Adrenal gland (tissue), 12 donors: ENCODE data around the gene CFAP410. TPM values are rescaled to one million over a fixed set of nuclear protein-coding genes. Genes with fewer than 3 reads are reported as not detected.

ENCODE experiments used
- DNase-seq, 7 donors: peaks; one replicate each; pipeline ENCODE4 v3.0.0-alpha.2; 2019 to 2020
- H3K27ac ChIP-seq, 5 donors: fragments of 200-600 bp; sonication (generic) in 4 of 5; 1 replicate in 3 of 5; 2 replicates in 2 of 5; pipeline versions ENCODE4 v1.5.1 to v1.8.0; 2016 to 2020; ENCODE audit warnings: mild to moderate bottlenecking in 1 of 5
- H3K27me3 ChIP-seq: fragments of 200-600 bp; 2 replicates; pipeline ENCODE4 v1.8.0; 2021
- H3K36me3 ChIP-seq, 2 donors: fragments of 200-600 bp; replicated peaks in 1 of 2; 1 replicate in 1 of 2; 2 replicates in 1 of 2; pipeline versions ENCODE4 v1.5.1 to v1.8.0; 2018 to 2022
- H3K4me1 ChIP-seq, 2 donors: fragments of 200-600 bp; replicated peaks in 1 of 2; 1 replicate in 1 of 2; 2 replicates in 1 of 2; pipeline versions ENCODE4 v1.5.1 to v1.8.0; 2018 to 2021
- H3K4me3 ChIP-seq, 4 donors: fragments of 200-600 bp; sonication (generic) in 3 of 4; one replicate each; pipeline ENCODE4 v1.5.1; 2016 to 2018
- H3K9me3 ChIP-seq, 3 donors: fragments of 200-600 bp; sonication (generic) in 1 of 3; replicated peaks in 1 of 3; 1 replicate in 2 of 3; 2 replicates in 1 of 3; pipeline versions ENCODE4 v1.5.1 to v1.8.0; 2016 to 2021
- POLR2A ChIP-seq, 2 donors: fragments of 450-650 bp; IDR thresholded peaks; one replicate each; pipeline ENCODE4 v1.6.1; 2017; ENCODE audit warnings: antibody characterized with exemption in 2 of 2, mild to moderate bottlenecking in 2 of 2, moderate library complexity in 1 of 2
- WGBS, 4 donors: extraction: QIAGEN DNeasy Blood & Tissue Kit in 2 of 4; methylation state at CpG; one replicate each; pipeline versions ENCODE4 v1.1.5 to v1.1.7; 2013 to 2017; 5-methylcytosine and 5-hydroxymethylcytosine counted together
- intact Hi-C, 2 donors: fragments of 100-400 bp; cut with DNase I; formaldehyde crosslinking; loops; one replicate each; pipeline versions ENCODE4 v1.14.1 to v1.15.0; 2022 to 2023
- polyA plus RNA-seq, 3 donors: library from polyadenylated mRNA; stranded (reverse); fragments of 200-250 nt in 2 of 3; fragments of 350-450 nt in 1 of 3; fragmentation: Illumina TruSeq in 1 of 3; extraction: RNeasy Lipid Tissue Mini Kit (QIAGEN cat#74804) in 1 of 3; gene quantifications; one replicate each; pipeline ENCODE4 v1.2.3, GENCODE V29; 2013 to 2014
- total RNA-seq, 9 donors: library from RNA; depleted of rRNA in 4 of 9; stranded (reverse); fragments of >200 nt in 4 of 9; fragments of 120-200 nt in 1 of 9; fragmentation: NEBNext Ultra II Directional in 1 of 9; extraction: Animal tissue kit (Norgen Biotek cat#: 25700) in 1 of 9; gene quantifications; one replicate each; pipeline versions ENCODE4 v1.1.0 to v1.2.4, GENCODE V29; 2013 to 2023
- TF ChIP-seq, protein P1 (sequence below), 6 experiments: fragments of 450-650 bp in 4 of 6; fragments of 200-600 bp in 2 of 6; sonication (generic) in 1 of 6; IDR thresholded peaks; 1 replicate in 5 of 6; 2 replicates in 1 of 6; pipeline versions ENCODE4 v1.5.1 to v1.8.0; 2016 to 2021; ENCODE audit warnings: antibody characterized with exemption in 6 of 6, mild to moderate bottlenecking in 2 of 6, moderate library complexity in 1 of 6
- donor health status: healthy with polysubstance abuse.
- donor health status: Bipolar disorder and iron deficiency.
- donor health status: DM: yes; HTN: yes; CAD: no.
- donor health status: DM: no; HTN: no; CAD: no.
- donor health status: DM: no; HTN: no; CAD: no.
- donor health status: DM: yes; HTN: yes; CAD: no.

Gene CFAP410
- total and polyA plus RNA-seq, 12 donors = 1.4 to 149 (median 37.0) TPM

DNA sequence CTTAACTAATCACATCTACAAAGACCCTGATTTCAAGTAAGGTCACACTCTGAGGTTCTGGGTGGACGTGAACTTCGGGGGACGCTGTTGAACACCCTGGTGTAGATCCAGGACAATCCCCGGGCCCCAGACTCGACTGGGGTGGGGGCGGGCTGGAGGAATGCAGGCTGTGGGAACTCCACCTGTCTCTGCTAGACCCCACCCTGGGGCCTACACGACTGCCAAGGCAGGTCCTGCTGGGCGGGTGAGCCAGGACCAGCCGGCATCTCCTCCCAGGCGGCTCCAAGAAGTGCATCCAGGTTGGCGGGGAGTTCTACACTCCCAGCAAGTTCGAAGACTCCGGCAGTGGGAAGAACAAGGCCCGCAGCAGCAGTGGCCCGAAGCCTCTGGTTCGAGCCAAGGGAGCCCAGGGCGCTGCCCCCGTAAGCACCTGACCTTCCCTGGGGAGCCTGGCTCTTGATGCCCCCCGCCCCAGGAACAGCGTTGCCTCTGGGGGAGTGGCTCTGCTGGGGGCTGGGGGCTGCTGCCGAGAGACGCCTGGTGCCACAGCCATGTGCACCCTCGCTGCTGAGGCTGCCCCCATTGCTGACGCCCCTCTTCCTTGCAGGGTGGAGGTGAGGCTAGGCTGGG is 49.7 kb downstream of the CFAP410 start:
- H3K4me3 ChIP-seq = no peak overlapping the region
- H3K4me1 ChIP-seq = peaks cover 0 to 6% of the 10 kb centered on the region in 2 donors
- intact Hi-C loops = no loop called here
- H3K27ac ChIP-seq = no peak overlapping the region
- DNase-seq = no peak
- H3K36me3 ChIP-seq = no peaks in the 10 kb centered on the region
- peaks cover 18% of the 10 kb centered on the region for H3K27me3 ChIP-seq
- TF ChIP-seq POLR2A (IDR thresholded peaks at IDR 0.05) = no peak
- TF ChIP-seq, protein P1, sequence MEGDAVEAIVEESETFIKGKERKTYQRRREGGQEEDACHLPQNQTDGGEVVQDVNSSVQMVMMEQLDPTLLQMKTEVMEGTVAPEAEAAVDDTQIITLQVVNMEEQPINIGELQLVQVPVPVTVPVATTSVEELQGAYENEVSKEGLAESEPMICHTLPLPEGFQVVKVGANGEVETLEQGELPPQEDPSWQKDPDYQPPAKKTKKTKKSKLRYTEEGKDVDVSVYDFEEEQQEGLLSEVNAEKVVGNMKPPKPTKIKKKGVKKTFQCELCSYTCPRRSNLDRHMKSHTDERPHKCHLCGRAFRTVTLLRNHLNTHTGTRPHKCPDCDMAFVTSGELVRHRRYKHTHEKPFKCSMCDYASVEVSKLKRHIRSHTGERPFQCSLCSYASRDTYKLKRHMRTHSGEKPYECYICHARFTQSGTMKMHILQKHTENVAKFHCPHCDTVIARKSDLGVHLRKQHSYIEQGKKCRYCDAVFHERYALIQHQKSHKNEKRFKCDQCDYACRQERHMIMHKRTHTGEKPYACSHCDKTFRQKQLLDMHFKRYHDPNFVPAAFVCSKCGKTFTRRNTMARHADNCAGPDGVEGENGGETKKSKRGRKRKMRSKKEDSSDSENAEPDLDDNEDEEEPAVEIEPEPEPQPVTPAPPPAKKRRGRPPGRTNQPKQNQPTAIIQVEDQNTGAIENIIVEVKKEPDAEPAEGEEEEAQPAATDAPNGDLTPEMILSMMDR (IDR thresholded peaks at IDR 0.05) = no peak
- no peaks in the 10 kb centered on the region for H3K9me3 ChIP-seq
- WGBS, 4 donors = 80 to 93% (median 87%) methylated on average over 5 to 24 of the region's 24 CpGs

DNA sequence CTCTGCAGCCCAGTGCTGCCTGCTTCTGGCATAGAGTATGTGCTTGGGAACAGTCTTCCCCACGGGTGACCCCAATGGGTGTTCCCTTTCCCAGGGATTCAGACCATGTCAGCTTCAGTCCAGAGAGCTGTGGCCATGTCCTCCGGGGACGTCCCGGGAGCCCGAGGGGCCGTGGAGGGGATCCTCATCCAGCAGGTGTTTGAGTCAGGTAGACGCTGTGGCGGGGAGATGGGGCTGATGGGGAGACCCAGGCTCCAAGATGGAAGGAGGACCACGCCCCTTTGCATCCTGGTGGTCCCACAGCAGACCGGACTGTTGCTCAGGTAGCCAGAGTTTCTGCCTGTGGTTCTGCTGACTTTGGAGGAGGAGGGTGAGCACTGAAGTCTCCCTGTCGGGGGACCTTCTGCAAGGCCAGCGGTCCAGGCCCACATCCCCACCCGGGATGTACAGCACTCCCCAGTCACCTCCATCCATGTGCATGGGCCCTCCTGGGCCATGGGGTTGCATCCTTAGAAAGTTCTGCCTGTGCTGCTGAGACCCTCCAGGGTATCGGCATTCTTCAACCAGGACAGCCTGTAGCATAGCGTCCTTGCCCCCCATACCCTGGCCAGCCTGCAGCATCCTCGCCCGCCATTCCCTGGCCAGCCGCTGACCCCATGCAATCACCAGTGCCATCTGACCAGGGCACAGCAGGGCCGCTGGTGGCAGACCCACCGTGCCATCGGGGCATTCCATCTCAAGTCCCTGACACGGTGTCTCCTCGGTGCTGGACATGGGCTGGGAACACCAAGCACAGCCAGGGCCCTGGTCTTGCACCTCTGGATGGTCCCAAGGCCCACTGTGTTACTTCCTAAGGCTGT is 50.7 kb downstream of the CFAP410 start:
- no peak for TF ChIP-seq POLR2A (IDR thresholded peaks at IDR 0.05)
- TF ChIP-seq, protein P1 (IDR thresholded peaks at IDR 0.05) = no peak
- Histone ChIP-seq H3K27ac (no peak overlapping the region), H3K4me1 (peaks cover 0 to 6% of the 10 kb centered on the region in 2 donors), H3K4me3 (no peak overlapping the region), H3K36me3 (no peaks in the 10 kb centered on the region), H3K27me3 (peaks cover 18% of the 10 kb centered on the region), H3K9me3 (no peaks in the 10 kb centered on the region)
- 81 to 91% (median 87%) methylated on average over 6 to 23 of the region's 23 CpGs for WGBS, 4 donors
- DNase-seq = no peak
- intact Hi-C loops = no loop called here

DNA sequence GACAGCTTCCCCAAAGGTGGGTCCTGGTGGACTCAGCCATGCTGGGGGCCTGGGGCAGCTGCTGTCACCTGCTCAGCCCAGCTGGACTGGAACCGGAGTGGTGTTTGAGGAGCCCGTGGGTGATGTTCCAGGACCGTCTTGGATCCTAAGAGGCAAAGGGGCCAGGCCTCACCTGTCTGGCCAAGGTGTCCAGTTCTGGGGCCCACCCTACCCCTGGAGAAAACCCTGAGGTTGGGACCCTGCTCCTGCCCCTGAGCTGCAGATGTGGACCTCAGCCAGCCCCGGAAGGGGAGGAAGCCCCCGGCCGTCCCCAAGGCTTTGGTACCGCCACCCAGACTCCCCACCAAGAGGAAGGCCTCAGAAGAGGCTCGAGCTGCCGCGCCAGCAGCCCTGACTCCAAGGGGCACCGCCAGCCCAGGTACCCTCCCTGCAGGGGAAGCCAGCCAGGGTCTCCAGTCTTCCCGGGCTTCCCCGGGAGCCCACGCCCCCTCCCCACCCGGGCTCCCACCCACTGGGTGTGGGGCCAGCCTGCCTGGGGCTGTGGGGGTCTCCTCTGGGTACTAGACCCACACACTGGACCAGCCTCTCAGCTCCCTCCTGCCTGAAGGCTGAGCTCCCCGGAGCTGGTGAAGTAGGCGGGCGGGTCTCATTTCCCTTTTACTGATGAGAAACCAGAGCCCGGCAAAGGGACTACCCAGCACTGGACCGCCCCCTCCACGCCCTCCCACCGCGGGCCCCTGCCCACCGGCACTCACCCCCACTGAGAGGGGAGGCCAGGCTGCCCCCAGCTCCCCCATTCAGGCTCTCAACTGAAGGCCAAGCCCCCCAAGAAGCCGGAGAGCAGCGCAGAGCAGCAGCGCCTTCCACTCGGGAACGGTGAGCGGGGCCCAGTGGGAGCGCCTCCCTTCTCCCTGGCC is 52.2 kb downstream of the CFAP410 start:
- Histone ChIP-seq H3K27me3 (peaks cover 18% of the 10 kb centered on the region), H3K36me3 (no peaks in the 10 kb centered on the region), H3K9me3 (no peaks in the 10 kb centered on the region), H3K27ac (no peak overlapping the region), H3K4me1 (peaks cover 0 to 6% of the 10 kb centered on the region in 2 donors), H3K4me3 (no peak overlapping the region)
- intact Hi-C loops = no loop called here
- WGBS, 4 donors = 72 to 81% (median 73%) methylated on average over 11 to 31 of the region's 31 CpGs
- TF ChIP-seq, protein P1 (IDR thresholded peaks at IDR 0.05) = no peak
- TF ChIP-seq POLR2A (IDR thresholded peaks at IDR 0.05) = no peak
- peak in 1 of 7 donors; percentile 5 for DNase-seq
